DND-41 (cell line): ENCODE data around the gene BCAN.
A peak's percentile ranks its signal among the peaks of the same experiment; 100 is the strongest.
"Not testable (repeated sequence)": the region's sequence is repeated elsewhere in the genome, so short reads cannot be mapped to it uniquely, and the experiment has no call there.

ENCODE experiments used
- ATAC-seq: fragments of 200-7000 bp; cut with Tn5 transposase; 3 replicates; pipeline ENCODE4 v1.9.1; 2021; ENCODE audit warnings: low read depth; ENCODE audit not compliant: insufficient read depth
- DNase-seq: peaks from one replicate; pipeline ENCODE4 v3.0.0-alpha.2; 2020
- H2AFZ ChIP-seq: 2 replicates; pipeline ENCODE4 v1.6.0; 2012; ENCODE audit warnings: low read depth, low read length
- H3K27ac ChIP-seq: 2 replicates; pipeline ENCODE4 v1.5.1; 2012; ENCODE audit warnings: low read length, inconsistent platforms
- H3K27me3 ChIP-seq: fragments of 200-600 bp; sonication (generic); 2 replicates; pipeline ENCODE4 v1.6.0; 2012; ENCODE audit warnings: low read length, mild to moderate bottlenecking, inconsistent platforms; ENCODE audit not compliant: insufficient read depth, poor library complexity
- H3K36me3 ChIP-seq: 2 replicates; pipeline ENCODE4 v1.5.1; 2012; ENCODE audit warnings: low read length, inconsistent platforms; ENCODE audit not compliant: insufficient read depth
- H3K4me1 ChIP-seq: 2 replicates; pipeline ENCODE4 v1.5.1; 2012; ENCODE audit warnings: mild to moderate bottlenecking, low read length; ENCODE audit not compliant: insufficient read depth
- H3K4me2 ChIP-seq: 2 replicates; pipeline ENCODE4 v1.6.0; 2012; ENCODE audit warnings: mild to moderate bottlenecking, moderate library complexity, low read length, inconsistent platforms; ENCODE audit not compliant: insufficient read depth
- H3K4me3 ChIP-seq, 2 experiments: fragments of 200-600 bp in 1 of 2; shearing (Covaris generic) in 1 of 2; 2 replicates each; pipeline ENCODE4 v1.5.1; 2012 to 2016; ENCODE audit warnings: inconsistent platforms in 2 of 2, low read length in 2 of 2, mild to moderate bottlenecking in 2 of 2, low read depth in 1 of 2, moderate library complexity in 1 of 2
- H3K79me2 ChIP-seq: 2 replicates; pipeline ENCODE4 v1.6.0; 2012; ENCODE audit warnings: low read length, inconsistent platforms; ENCODE audit not compliant: insufficient read depth
- H3K9ac ChIP-seq: 2 replicates; pipeline ENCODE4 v1.6.0; 2012; ENCODE audit warnings: low read depth, mild to moderate bottlenecking, inconsistent platforms, low read length, moderate library complexity
- H3K9me3 ChIP-seq: 2 replicates; pipeline ENCODE4 v1.5.1; 2012; ENCODE audit warnings: low read length, moderate library complexity, mild to moderate bottlenecking, inconsistent platforms; ENCODE audit not compliant: insufficient read depth, severe bottlenecking
- H4K20me1 ChIP-seq: 2 replicates; pipeline ENCODE4 v1.6.0; 2012; ENCODE audit warnings: low read length; ENCODE audit not compliant: insufficient read depth
- CTCF ChIP-seq: IDR thresholded peaks from 2 replicates; pipeline ENCODE4 v1.5.1; 2012; ENCODE audit warnings: borderline replicate concordance, low read length, moderate library complexity, mild to moderate bottlenecking; ENCODE audit not compliant: poor library complexity, severe bottlenecking; ENCODE audit errors: extremely low read depth
- EZH2 ChIP-seq: IDR thresholded peaks from 3 replicates; pipeline ENCODE4 v1.6.1; 2012; ENCODE audit warnings: borderline replicate concordance, low read depth, mild to moderate bottlenecking, moderate library complexity, low read length, inconsistent platforms; ENCODE audit not compliant: severe bottlenecking

Gene BCAN

GRCh38 chr1:156601122-156601830 lies 40.6 kb upstream of the BCAN start, which contains the start of gene GPATCH4:
TSS of gene GPATCH4 (minus strand) at chr1:156601479.
- TF ChIP-seq CTCF (no peak), EZH2 (no peak)
- Histone ChIP-seq H3K9me3 (no peaks in the 10 kb centered on the region), H3K79me2 (peaks cover 44% of the 10 kb centered on the region), H3K27me3 (no peaks in the 10 kb centered on the region), H2AFZ (peak within 1 kb of the TSS; percentile 93), H3K27ac (peak within 1 kb of the TSS; percentile 88), H3K36me3 (peaks cover 32% of the 10 kb centered on the region), H4K20me1 (peaks cover 6% of the 10 kb centered on the region; the same call in 1 of the 2 replicates), H3K4me1 (peaks cover 28% of the 10 kb centered on the region), H3K4me3 (peak within 1 kb of the TSS; percentile 55 to 87), H3K4me2 (peak within 1 kb of the TSS; percentile 74), H3K9ac (peak within 1 kb of the TSS; percentile 67)
- DNase-seq (peak; percentile 87), ATAC-seq (peak; percentile 86)

- peak overlapping the region; percentile 93 for H2AFZ ChIP-seq
- no peaks in the 10 kb centered on the region for H3K9me3 ChIP-seq
- peak overlapping the region; percentile 67 for H3K9ac ChIP-seq
- DNase-seq (no peak), ATAC-seq (peak; percentile 27)
- peak overlapping the region; percentile 74 for H3K4me2 ChIP-seq
- H4K20me1 ChIP-seq: peaks cover 4% of the 10 kb centered on the region; the same call in 1 of the 2 replicates
- TF ChIP-seq CTCF (no peak), EZH2 (no peak)
- H3K4me3 ChIP-seq: peak overlapping the region; percentile 55 to 87
- H3K4me1 ChIP-seq: peaks cover 28% of the 10 kb centered on the region
- peaks cover 26% of the 10 kb centered on the region for H3K36me3 ChIP-seq
- peaks cover 44% of the 10 kb centered on the region for H3K79me2 ChIP-seq
- H3K27ac ChIP-seq: peak overlapping the region; percentile 88
- H3K27me3 ChIP-seq: no peaks in the 10 kb centered on the region
Measured at GRCh38 chr1:156601892-156602291, 40.0 kb upstream of the BCAN start.

GRCh38 chr1:156602557-156602993 lies 39.3 kb upstream of the BCAN start:
- Histone ChIP-seq H3K27ac (no peak overlapping the region), H2AFZ (peak overlapping the region; percentile 12; the same call in 1 of the 2 replicates), H3K4me3 (no peak overlapping the region), H3K27me3 (no peaks in the 10 kb centered on the region), H3K4me1 (peaks cover 28% of the 10 kb centered on the region), H3K9ac (no peak overlapping the region), H3K4me2 (peak overlapping the region; percentile 74), H3K36me3 (peaks cover 19% of the 10 kb centered on the region), H3K79me2 (peaks cover 44% of the 10 kb centered on the region), H3K9me3 (no peaks in the 10 kb centered on the region), H4K20me1 (peaks cover 4% of the 10 kb centered on the region; the same call in 1 of the 2 replicates)
- no peak for TF ChIP-seq EZH2
- peak; percentile 47 for TF ChIP-seq CTCF
- DNase-seq (no peak), ATAC-seq (no peak)

DNA sequence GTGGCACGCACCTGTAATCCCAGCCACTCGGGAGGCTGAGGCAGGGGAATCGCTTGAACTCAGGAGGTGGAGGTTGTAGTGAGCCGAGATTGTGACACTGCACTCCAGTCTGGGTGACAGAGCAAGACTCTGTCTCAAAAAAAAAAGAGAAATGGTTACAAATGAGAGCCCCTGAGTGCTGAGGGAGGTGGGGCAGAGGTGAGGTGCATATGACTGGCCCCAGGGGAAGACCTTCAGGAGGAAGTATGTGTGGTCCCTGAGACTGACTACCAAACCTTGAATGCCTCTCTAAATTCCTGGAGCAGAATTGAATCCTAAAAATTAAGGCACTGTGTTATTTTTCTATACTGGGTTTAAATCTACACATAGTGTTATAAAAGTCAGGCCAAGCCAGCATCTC lies 34.6 kb upstream of the BCAN start:
- not testable (repeated sequence) for H3K9me3 ChIP-seq, H3K79me2 ChIP-seq, H4K20me1 ChIP-seq, H3K27me3 ChIP-seq, H3K4me2 ChIP-seq, H3K4me3 ChIP-seq, DNase-seq, H3K4me1 ChIP-seq, ATAC-seq, H2AFZ ChIP-seq, H3K9ac ChIP-seq, H3K27ac ChIP-seq, H3K36me3 ChIP-seq
